Activated T-helper 1 cell treated with Interleukin-2 at 50 U/mL for 16 hours (primary cell): ENCODE measurements around the gene WASL.
"Not testable (repeated sequence)": the region's sequence is repeated elsewhere in the genome, so short reads cannot be mapped to it uniquely, and the experiment has no call there.

ENCODE experiments used
- DNase-seq: peaks from one replicate; pipeline ENCODE4 v3.0.0-alpha.2; 2020; ENCODE audit warnings: low read depth

WASL gene

GRCh38 chr7:123769371-123769770 is 20.6 kb upstream of the WASL start:
- DNase-seq, result no peak

- DNase-seq, result no peak
Measured at GRCh38 chr7:123768493-123768892, 19.7 kb upstream of the WASL start.

- DNase-seq, result no peak
Measured at GRCh38 chr7:123763191-123763661, 14.4 kb upstream of the WASL start.

- no peak for DNase-seq
Measured at GRCh38 chr7:123761729-123762128, 12.9 kb upstream of the WASL start.

GRCh38 chr7:123757095-123757494 is 8.3 kb upstream of the WASL start:
- DNase-seq, result no peak

GRCh38 chr7:123755338-123755737 is 6.5 kb upstream of the WASL start:
- no peak for DNase-seq

GRCh38 chr7:123754271-123754871 is 5.6 kb upstream of the WASL start:
- DNase-seq, result no peak

- no peak for DNase-seq
Measured at GRCh38 chr7:123752534-123752933, 3.7 kb upstream of the WASL start.

- no peak for DNase-seq
Measured at GRCh38 chr7:123751821-123752220, 3.0 kb upstream of the WASL start.

GRCh38 chr7:123750389-123751230 is 1.8 kb upstream of the WASL start:
- DNase-seq, result no peak

GRCh38 chr7:123749537-123749857 is 694 bp upstream of the WASL start:
- peak; percentile 4 for DNase-seq

GRCh38 chr7:123748171-123748733 is 551 bp downstream of the WASL start:
- DNase-seq, result peak; percentile 5

- DNase-seq, result no peak
Measured at GRCh38 chr7:123747620-123748141, 1.1 kb downstream of the WASL start.

- DNase-seq, result no peak
Measured at GRCh38 chr7:123746931-123747488, 1.8 kb downstream of the WASL start.

GRCh38 chr7:123746055-123746454 is 2.7 kb downstream of the WASL start:
- no peak for DNase-seq

GRCh38 chr7:123745437-123745836 is 3.4 kb downstream of the WASL start:
- no peak for DNase-seq

GRCh38 chr7:123744416-123744815 is 4.4 kb downstream of the WASL start:
- DNase-seq, result no peak

- DNase-seq, result no peak
Measured at GRCh38 chr7:123741940-123742339, 6.9 kb downstream of the WASL start.

GRCh38 chr7:123738808-123739207 is 10.0 kb downstream of the WASL start:
- DNase-seq, result no peak

GRCh38 chr7:123738356-123738755 is 10.4 kb downstream of the WASL start:
- DNase-seq, result no peak

- DNase-seq, result not testable (repeated sequence)
Measured at GRCh38 chr7:123737168-123737674, 11.6 kb downstream of the WASL start.

GRCh38 chr7:123735539-123735938 is 13.3 kb downstream of the WASL start:
- DNase-seq, result no peak

- DNase-seq, result no peak
Measured at GRCh38 chr7:123734498-123734897, 14.3 kb downstream of the WASL start.
